HepG2 (cell line): Measurements from ENCODE around the gene ABHD1. TPM values are rescaled to one million over a fixed set of nuclear protein-coding genes. Genes with fewer than 3 reads are reported as not detected.

Experiments used
- AHR ChIP-seq: IDR thresholded peaks from 2 replicates; pipeline ENCODE4 v1.6.1; 2018; ENCODE audit warnings: missing genetic modification reagents, missing compliant biosample characterization
- EHMT2 ChIP-seq: fragments of 200-600 bp; sonication (generic); IDR thresholded peaks from 2 replicates; pipeline ENCODE4 v1.7.0; 2017; ENCODE audit warnings: antibody characterized with exemption, low read depth, low read length, borderline replicate concordance
- ERF ChIP-seq: IDR thresholded peaks from 2 replicates; pipeline ENCODE4 v1.6.1; 2018; ENCODE audit warnings: missing biosample characterization, missing genetic modification reagents
- IKZF1 ChIP-seq: fragments of 450-650 bp; IDR thresholded peaks from 2 replicates; pipeline ENCODE4 v1.7.1; 2016
- MBD4 ChIP-seq: IDR thresholded peaks from 2 replicates; pipeline ENCODE4 v1.6.1; 2012; ENCODE audit warnings: low read length, inconsistent platforms, borderline replicate concordance
- RNF2 ChIP-seq: fragments of 450-650 bp; conservative IDR thresholded peaks from 2 replicates; pipeline ENCODE4 v1.6.1; 2016; ENCODE audit warnings: low read depth
- SMAD1 ChIP-seq: sonication (generic); formaldehyde crosslinking; IDR thresholded peaks from 2 replicates; pipeline ENCODE4 v1.4.0; 2020; ENCODE audit warnings: missing genetic modification reagents, low read depth, mild to moderate bottlenecking, borderline replicate concordance
- SOX6 ChIP-seq, 2 experiments: fragments of 450-650 bp in 1 of 2; sonication (generic) in 1 of 2; formaldehyde crosslinking in 1 of 2; IDR thresholded peaks; 2 replicates each; pipeline versions ENCODE4 v1.4.0 to v1.6.1; 2017 to 2020; ENCODE audit warnings: antibody characterized with exemption in 1 of 2, mild to moderate bottlenecking in 1 of 2, missing genetic modification reagents in 1 of 2
- SSRP1 ChIP-seq: IDR thresholded peaks from 2 replicates; pipeline ENCODE4 v1.6.1; 2016; ENCODE audit warnings: control low read depth
- TEAD2 ChIP-seq: sonication (generic); formaldehyde crosslinking; IDR thresholded peaks from 2 replicates; pipeline ENCODE4 v1.9.0; 2021; ENCODE audit warnings: missing genetic modification reagents
- XBP1 ChIP-seq: sonication (generic); formaldehyde crosslinking; IDR thresholded peaks from 2 replicates; pipeline ENCODE4 v1.5.0; 2020; ENCODE audit warnings: missing genetic modification reagents
- ZFP36L2 ChIP-seq: sonication (generic); formaldehyde crosslinking; IDR thresholded peaks from 2 replicates; pipeline ENCODE4 v1.4.0; 2020; ENCODE audit warnings: missing genetic modification reagents
- ZNF160 ChIP-seq: sonication (generic); formaldehyde crosslinking; IDR thresholded peaks from 2 replicates; pipeline ENCODE4 v1.8.0; 2022; ENCODE audit warnings: mild to moderate bottlenecking, inconsistent platforms, missing genetic modification reagents
- ZNF367 ChIP-seq: sonication (generic); formaldehyde crosslinking; IDR thresholded peaks from 2 replicates; pipeline ENCODE4 v1.4.0; 2020; ENCODE audit warnings: missing genetic modification reagents, borderline replicate concordance
- ZNF607 ChIP-seq: sonication (generic); formaldehyde crosslinking; IDR thresholded peaks from 2 replicates; pipeline ENCODE4 v1.5.1; 2020; ENCODE audit warnings: missing genetic modification reagents, mild to moderate bottlenecking, borderline replicate concordance
- ZNF839 ChIP-seq: sonication (generic); formaldehyde crosslinking; IDR thresholded peaks from 2 replicates; pipeline ENCODE4 v1.4.0; 2020; ENCODE audit warnings: missing genetic modification reagents, mild to moderate bottlenecking, borderline replicate concordance
- ZNF883 ChIP-seq: sonication (generic); formaldehyde crosslinking; IDR thresholded peaks from 2 replicates; pipeline ENCODE4 v1.5.1; 2020; ENCODE audit warnings: mild to moderate bottlenecking, missing genetic modification reagents; ENCODE audit errors: not compliant biosample characterization
- polyA plus RNA-seq, 8 experiments: library from polyadenylated mRNA; depleted of rRNA in 3 of 8; stranded (reverse) in 7 of 8; unstranded in 1 of 8; fragments of >200 nt; fragmentation: Illumina TruSeq in 4 of 8; extraction: Trizol in 4 of 8; gene quantifications; 2 replicates each; pipeline versions ENCODE4 v1.2.1 to v1.2.3, GENCODE V29; 2011 to 2016; ENCODE audit warnings: low read depth in 4 of 8, missing spikeins in 1 of 8, mixed read lengths in 1 of 8; ENCODE audit not compliant: insufficient read depth in 1 of 8
- total RNA-seq, 5 experiments: library from RNA; depleted of rRNA; stranded (reverse); fragments of >200 nt; fragmentation: Illumina TruSeq; extraction: Trizol; gene quantifications; 2 replicates each; pipeline ENCODE4 v1.2.3, GENCODE V29; 2016; ENCODE audit warnings: low read depth in 1 of 5
- TF ChIP-seq, protein P1 (sequence below): IDR thresholded peaks from 2 replicates; pipeline ENCODE4 v1.6.1; 2016; ENCODE audit warnings: low read depth, missing genetic modification reagents, missing compliant biosample characterization
- TF ChIP-seq, protein P2 (sequence below): sonication (generic); formaldehyde crosslinking; IDR thresholded peaks from 2 replicates; pipeline ENCODE4 v1.5.1; 2020; ENCODE audit warnings: mild to moderate bottlenecking, missing genetic modification reagents, borderline replicate concordance

The ABHD1 gene
- total and polyA plus RNA-seq, 2 of the 13 experiments (the other 11 are each of a cell fraction or from before 2014, with no cell fraction given): 0.04 to 0.81 TPM

DNA sequence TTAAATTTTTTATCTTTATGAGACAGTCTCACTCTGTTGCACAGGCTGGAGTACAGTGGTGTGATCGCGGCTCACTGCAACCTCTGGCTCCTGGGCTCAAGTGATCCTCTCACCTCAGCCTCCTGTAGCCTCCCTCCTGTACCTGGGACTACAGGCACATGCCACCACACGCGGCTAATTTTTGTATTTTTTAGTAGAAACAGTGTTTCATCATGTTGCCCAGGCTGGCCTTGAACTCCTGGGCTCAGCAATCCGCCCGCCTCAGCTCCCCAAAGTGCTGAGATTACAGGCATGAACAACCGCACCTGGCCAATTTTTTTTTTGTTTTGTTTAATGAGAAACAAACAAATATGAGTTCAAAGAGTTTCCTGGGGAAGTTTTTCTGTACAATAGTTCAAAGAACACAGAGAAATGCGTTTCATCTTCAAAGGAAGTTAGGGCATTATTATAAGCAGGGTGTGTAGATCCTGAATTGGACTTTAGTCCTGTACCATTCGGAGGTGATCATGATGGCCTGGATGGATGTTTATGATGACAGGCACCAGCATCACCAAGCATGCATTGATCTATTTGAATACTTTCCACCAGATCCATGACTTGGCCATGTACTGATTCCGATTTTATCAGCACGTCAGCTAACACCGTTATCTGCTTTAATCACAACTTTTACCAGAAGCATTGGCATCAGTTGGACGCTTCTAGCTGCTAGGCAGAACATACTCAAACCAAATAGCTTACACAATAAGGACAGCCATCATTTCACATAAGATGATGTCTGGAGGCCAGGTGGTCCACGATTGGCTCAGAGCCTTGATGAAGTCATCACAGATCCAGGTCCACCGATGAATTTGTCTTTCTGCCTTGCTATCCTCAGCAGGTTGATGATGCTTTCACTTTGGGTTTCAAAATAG, 54.1 kb downstream of the ABHD1 start (continued):
- TF ChIP-seq ZFP36L2 (CRISPR knock-in tag) (0 out of 2 replicates have a peak, but pooled peaks have one; percentile 62), ZNF839 (CRISPR knock-in tag) (no peak), ZNF607 (CRISPR knock-in tag) (no peak), ZNF367 (CRISPR knock-in tag) (no peak), EHMT2 (peak; percentile 94), SSRP1 (peak; percentile 30; the same call in 1 of the 2 replicates), TEAD2 (CRISPR knock-in tag) (no peak), AHR (no peak), XBP1 (CRISPR knock-in tag) (peak; percentile 84; the same call in 1 of the 2 replicates), ZNF160 (CRISPR knock-in tag) (no peak), ERF (CRISPR knock-in tag) (peak; percentile 76), IKZF1 (no peak), SMAD1 (CRISPR knock-in tag) (no peak), SOX6 (IDR thresholded peaks at IDR 0.05) (no peak), SOX6 (CRISPR knock-in tag; IDR thresholded peaks at IDR 0.05) (peak; percentile 99), MBD4 (peak; percentile 95; the same call in 1 of the 2 replicates), ZNF883 (CRISPR knock-in tag) (peak; percentile 53), RNF2 (0 out of 2 replicates have a peak, but pooled peaks have one; percentile 47)
- TF ChIP-seq, protein P1, sequence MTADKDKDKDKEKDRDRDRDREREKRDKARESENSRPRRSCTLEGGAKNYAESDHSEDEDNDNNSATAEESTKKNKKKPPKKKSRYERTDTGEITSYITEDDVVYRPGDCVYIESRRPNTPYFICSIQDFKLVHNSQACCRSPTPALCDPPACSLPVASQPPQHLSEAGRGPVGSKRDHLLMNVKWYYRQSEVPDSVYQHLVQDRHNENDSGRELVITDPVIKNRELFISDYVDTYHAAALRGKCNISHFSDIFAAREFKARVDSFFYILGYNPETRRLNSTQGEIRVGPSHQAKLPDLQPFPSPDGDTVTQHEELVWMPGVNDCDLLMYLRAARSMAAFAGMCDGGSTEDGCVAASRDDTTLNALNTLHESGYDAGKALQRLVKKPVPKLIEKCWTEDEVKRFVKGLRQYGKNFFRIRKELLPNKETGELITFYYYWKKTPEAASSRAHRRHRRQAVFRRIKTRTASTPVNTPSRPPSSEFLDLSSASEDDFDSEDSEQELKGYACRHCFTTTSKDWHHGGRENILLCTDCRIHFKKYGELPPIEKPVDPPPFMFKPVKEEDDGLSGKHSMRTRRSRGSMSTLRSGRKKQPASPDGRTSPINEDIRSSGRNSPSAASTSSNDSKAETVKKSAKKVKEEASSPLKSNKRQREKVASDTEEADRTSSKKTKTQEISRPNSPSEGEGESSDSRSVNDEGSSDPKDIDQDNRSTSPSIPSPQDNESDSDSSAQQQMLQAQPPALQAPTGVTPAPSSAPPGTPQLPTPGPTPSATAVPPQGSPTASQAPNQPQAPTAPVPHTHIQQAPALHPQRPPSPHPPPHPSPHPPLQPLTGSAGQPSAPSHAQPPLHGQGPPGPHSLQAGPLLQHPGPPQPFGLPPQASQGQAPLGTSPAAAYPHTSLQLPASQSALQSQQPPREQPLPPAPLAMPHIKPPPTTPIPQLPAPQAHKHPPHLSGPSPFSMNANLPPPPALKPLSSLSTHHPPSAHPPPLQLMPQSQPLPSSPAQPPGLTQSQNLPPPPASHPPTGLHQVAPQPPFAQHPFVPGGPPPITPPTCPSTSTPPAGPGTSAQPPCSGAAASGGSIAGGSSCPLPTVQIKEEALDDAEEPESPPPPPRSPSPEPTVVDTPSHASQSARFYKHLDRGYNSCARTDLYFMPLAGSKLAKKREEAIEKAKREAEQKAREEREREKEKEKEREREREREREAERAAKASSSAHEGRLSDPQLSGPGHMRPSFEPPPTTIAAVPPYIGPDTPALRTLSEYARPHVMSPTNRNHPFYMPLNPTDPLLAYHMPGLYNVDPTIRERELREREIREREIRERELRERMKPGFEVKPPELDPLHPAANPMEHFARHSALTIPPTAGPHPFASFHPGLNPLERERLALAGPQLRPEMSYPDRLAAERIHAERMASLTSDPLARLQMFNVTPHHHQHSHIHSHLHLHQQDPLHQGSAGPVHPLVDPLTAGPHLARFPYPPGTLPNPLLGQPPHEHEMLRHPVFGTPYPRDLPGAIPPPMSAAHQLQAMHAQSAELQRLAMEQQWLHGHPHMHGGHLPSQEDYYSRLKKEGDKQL: peak; percentile 78
- TF ChIP-seq, protein P2, sequence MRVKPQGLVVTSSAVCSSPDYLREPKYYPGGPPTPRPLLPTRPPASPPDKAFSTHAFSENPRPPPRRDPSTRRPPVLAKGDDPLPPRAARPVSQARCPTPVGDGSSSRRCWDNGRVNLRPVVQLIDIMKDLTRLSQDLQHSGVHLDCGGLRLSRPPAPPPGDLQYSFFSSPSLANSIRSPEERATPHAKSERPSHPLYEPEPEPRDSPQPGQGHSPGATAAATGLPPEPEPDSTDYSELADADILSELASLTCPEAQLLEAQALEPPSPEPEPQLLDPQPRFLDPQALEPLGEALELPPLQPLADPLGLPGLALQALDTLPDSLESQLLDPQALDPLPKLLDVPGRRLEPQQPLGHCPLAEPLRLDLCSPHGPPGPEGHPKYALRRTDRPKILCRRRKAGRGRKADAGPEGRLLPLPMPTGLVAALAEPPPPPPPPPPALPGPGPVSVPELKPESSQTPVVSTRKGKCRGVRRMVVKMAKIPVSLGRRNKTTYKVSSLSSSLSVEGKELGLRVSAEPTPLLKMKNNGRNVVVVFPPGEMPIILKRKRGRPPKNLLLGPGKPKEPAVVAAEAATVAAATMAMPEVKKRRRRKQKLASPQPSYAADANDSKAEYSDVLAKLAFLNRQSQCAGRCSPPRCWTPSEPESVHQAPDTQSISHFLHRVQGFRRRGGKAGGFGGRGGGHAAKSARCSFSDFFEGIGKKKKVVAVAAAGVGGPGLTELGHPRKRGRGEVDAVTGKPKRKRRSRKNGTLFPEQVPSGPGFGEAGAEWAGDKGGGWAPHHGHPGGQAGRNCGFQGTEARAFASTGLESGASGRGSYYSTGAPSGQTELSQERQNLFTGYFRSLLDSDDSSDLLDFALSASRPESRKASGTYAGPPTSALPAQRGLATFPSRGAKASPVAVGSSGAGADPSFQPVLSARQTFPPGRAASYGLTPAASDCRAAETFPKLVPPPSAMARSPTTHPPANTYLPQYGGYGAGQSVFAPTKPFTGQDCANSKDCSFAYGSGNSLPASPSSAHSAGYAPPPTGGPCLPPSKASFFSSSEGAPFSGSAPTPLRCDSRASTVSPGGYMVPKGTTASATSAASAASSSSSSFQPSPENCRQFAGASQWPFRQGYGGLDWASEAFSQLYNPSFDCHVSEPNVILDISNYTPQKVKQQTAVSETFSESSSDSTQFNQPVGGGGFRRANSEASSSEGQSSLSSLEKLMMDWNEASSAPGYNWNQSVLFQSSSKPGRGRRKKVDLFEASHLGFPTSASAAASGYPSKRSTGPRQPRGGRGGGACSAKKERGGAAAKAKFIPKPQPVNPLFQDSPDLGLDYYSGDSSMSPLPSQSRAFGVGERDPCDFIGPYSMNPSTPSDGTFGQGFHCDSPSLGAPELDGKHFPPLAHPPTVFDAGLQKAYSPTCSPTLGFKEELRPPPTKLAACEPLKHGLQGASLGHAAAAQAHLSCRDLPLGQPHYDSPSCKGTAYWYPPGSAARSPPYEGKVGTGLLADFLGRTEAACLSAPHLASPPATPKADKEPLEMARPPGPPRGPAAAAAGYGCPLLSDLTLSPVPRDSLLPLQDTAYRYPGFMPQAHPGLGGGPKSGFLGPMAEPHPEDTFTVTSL: peak; percentile 94; the same call in 1 of the 2 replicates
